HK-2 (cell line): ENCODE data around the gene VSTM2L.

Source experiments
- DNase-seq: peaks from one replicate; pipeline ENCODE4 v3.0.0-alpha.2; 2018; ENCODE audit not compliant: unreplicated experiment

VSTM2L gene

GRCh38 chr20:37968841-37969401, 66.0 kb downstream of the VSTM2L start:
- no peak for DNase-seq

- no peak for DNase-seq
These were observed 67.3 kb downstream of the VSTM2L start for GRCh38 chr20:37969949-37970855.

- DNase-seq: no peak
These were observed 67.9 kb downstream of the VSTM2L start for GRCh38 chr20:37970856-37971245.

GRCh38 chr20:37971561-37972127, 68.7 kb downstream of the VSTM2L start:
- DNase-seq: no peak

- no peak for DNase-seq
These were observed 69.5 kb downstream of the VSTM2L start for GRCh38 chr20:37972256-37973058.

- DNase-seq: no peak
These were observed 70.4 kb downstream of the VSTM2L start for GRCh38 chr20:37973059-37973910.

GRCh38 chr20:37976887-37977286, 74.0 kb downstream of the VSTM2L start:
- DNase-seq: no peak

- no peak for DNase-seq
These were observed 74.4 kb downstream of the VSTM2L start for GRCh38 chr20:37977338-37977737.

GRCh38 chr20:37977786-37978185, 74.9 kb downstream of the VSTM2L start:
- DNase-seq: no peak

- no peak for DNase-seq
These were observed 76.4 kb downstream of the VSTM2L start for GRCh38 chr20:37979021-37979985.

- DNase-seq: no peak
These were observed 77.5 kb downstream of the VSTM2L start for GRCh38 chr20:37980383-37980782.

GRCh38 chr20:37980876-37981275, 77.9 kb downstream of the VSTM2L start:
- DNase-seq: no peak

- DNase-seq: no peak
These were observed 78.6 kb downstream of the VSTM2L start for GRCh38 chr20:37981568-37981967.

- DNase-seq: no peak
These were observed 80.4 kb downstream of the VSTM2L start for GRCh38 chr20:37983286-37983685.

- no peak for DNase-seq
These were observed 81.3 kb downstream of the VSTM2L start for GRCh38 chr20:37984018-37984785.

- DNase-seq: no peak
These were observed 83.3 kb downstream of the VSTM2L start for GRCh38 chr20:37986044-37986858.

- no peak for DNase-seq
These were observed 84.1 kb downstream of the VSTM2L start for GRCh38 chr20:37986873-37987601.
